GM18511 (cell line): ENCODE results near the gene FSTL4.
"Not testable (repeated sequence)": the region's sequence is repeated elsewhere in the genome, so short reads cannot be mapped to it uniquely, and the experiment has no call there.

ENCODE experiments used
- ATAC-seq: cut with Tn5 transposase; IDR thresholded peaks from one replicate; pipeline ENCODE4 v1.9.1; 2021; ENCODE audit warnings: mild to moderate bottlenecking, moderate library complexity; ENCODE audit not compliant: unreplicated experiment

Gene FSTL4

DNA sequence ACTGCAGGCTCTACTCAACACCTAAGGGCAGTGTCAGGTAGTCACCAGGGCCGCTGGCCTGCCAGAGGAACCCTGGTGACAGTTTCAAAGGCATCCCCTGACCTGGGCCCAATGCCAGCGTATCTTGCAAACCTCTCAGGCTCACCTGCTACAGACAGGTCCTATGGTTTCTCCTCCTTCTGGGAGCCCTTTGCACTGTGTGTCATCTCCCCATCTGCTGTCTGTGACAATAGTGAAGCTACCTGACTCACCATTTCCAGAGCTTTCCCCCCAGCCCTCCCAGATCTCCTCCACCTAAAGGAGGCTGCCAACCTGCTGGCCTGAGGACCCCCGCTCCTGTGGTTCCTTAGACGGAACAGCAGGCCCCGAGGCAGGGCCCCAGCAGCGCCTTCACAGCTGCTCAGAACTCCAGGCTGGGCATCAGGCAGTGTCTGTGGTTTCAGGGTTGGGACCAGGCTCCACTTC, 203.1 kb downstream of the FSTL4 start:
- no peak for ATAC-seq

DNA sequence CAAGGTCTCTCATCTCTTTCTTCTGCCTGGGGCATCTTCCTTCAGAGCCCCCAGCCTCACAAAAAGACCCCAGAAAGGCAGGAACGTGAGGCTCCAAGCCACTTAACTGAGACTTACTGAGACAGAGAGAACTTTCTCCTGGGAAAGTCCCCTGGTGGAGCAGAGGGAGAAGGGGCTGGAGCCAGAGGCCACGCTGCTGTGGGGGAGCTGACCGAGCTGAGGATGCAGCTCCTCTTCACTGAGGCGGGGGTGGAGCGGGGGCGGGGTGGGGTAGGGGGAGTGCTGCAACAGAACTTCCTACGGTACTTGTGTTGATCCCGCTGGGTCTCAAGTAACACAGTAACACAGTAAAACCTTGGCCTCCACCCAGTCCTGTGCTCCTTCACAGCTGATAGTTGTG, 204.0 kb downstream of the FSTL4 start:
- ATAC-seq = no peak

- no peak for ATAC-seq
Measured at GRCh38 chr5:133406977-133407632, 205.2 kb downstream of the FSTL4 start.

GRCh38 chr5:133406208-133406976, 205.9 kb downstream of the FSTL4 start:
- ATAC-seq = no peak

GRCh38 chr5:133405275-133406034, 206.9 kb downstream of the FSTL4 start:
- no peak for ATAC-seq

DNA sequence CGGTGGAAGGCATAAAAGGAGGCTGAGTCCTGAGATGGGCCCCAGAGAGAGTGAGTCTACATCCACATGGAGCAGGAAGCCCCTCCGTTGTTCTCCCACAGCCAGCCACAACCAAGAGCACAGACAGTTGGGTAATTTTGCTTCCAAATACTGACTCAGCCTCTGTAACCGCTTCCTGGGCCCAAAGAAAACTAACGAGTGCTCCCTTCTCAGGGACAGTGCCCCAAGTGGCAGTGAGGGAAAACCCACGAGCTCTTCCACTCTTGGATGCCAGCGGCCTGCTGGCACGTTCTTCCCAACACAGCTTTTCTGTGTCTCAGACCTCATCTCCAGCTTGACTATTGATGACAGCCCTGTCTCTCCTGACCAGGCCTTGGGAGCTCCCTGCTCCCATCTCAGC, 207.6 kb downstream of the FSTL4 start:
- no peak for ATAC-seq

- ATAC-seq = no peak
Measured at GRCh38 chr5:133403741-133404364, 208.5 kb downstream of the FSTL4 start.

- no peak for ATAC-seq
Measured at GRCh38 chr5:133402775-133403174, 209.6 kb downstream of the FSTL4 start.

DNA sequence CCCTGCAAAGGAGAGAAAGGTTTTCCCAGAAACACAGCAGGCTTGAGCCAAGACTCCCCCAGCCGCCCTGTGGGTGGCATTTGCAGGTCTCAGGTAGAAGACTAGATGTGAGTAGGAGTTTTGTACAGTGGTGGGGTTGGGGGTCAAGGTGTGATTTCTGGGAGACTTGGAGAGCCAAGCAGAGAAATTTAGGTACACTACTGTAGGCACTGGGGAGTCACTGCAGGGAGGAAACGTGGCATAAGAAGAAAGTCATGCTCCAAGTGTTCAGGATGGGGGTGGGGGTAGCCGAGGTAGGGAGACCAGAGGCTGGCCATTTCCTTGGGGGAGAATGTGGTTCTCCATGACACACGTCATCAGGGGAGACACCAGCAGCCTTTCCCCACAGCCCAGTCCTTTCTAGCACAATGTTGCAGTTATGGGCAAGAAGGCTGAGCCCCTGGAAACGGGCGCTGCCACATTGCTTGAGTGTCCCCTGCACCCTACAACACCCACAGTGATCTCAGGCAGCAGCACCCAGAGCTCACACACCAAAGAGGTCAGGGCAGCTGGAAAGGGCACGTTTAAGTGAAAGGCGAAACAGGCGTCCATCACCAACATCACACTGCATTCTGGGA, 210.5 kb downstream of the FSTL4 start:
- no peak for ATAC-seq

- no peak for ATAC-seq
Measured at GRCh38 chr5:133400831-133401351, 211.4 kb downstream of the FSTL4 start.

- no peak for ATAC-seq
Measured at GRCh38 chr5:133400120-133400519, 212.2 kb downstream of the FSTL4 start.

DNA sequence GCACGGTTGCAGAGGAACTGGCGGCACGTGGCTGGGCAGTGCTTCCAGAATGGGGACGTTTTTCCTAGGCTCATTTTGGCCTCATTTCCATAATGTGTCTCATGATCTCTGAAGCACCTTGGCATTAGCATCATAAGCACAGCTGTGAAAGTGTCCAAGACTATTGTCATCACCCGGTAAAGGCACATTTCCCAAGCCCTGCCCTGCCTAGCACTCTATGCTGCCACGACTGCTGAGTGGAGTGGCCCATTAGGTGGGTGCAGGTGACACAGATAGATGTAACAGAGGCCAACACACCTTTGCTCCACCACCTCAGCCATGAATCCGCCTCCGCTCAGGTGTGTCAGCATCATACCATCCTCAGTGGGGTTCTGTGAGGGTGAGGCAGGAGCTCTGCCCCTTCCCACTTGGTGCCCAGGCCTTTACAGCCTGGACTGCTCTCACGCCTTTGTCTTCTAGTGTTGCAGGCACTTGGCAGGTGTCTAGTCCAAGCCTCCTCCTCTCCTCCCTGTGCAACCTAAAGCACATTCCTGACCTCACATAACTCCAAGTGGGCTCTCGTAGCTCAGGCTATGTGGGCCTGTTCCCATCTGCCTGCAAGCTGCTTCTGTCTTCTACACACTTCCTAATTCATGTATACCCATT, 213.0 kb downstream of the FSTL4 start:
- ATAC-seq = no peak

GRCh38 chr5:133398646-133399101, 213.7 kb downstream of the FSTL4 start:
- peak; percentile 80 for ATAC-seq

DNA sequence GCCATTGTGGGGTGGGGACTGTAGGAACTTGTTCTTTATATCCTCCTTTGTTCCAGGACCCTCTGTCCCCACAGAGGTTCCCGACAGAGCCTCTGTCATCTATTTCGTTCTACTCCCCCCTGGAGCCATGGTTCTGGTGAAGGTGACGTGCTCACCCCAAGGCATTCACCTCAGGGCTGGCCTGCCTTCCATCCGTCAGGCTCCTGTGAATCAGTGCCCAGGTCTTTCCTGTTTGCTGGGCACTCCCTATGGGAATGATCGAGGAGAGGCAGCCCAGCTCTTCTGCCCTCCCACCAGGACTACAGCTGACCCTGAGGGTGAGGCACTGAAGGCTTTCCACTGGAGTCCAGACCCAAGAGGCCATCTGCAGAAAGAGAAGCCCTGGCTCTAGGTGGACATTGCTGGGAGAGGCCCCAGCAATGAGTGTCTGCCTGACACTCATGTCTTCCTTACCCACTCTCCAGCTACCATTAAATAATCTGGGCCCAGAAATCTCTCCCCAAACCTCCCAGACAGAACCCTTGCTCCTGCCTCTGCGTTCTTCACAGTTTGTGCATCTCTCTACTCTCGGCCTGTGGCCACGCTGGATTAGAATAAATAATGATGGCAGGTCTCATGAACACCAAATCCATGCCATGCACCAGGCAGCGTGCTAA, 214.2 kb downstream of the FSTL4 start:
- ATAC-seq = no peak

- ATAC-seq = no peak
Measured at GRCh38 chr5:133397348-133397747, 215.0 kb downstream of the FSTL4 start.

DNA sequence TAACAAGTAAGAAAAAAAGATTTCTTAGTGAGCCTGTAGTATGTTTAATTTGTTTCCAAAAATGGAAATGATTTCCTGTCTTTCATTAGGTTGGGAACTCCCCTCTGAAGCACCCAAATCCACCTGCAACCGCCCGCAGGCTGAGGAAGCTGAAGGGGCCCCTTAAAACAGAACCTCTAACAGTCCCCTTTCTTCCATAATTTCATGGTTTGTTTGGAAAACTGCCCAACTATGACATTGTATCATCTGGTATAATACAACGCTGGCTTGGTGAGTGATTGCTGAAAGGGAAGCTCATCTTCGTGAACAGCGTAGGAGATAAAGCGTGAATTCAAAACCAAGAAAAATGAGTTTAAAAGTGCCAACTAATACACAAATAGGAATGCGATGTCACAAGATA, 215.5 kb downstream of the FSTL4 start:
- ATAC-seq = no peak

- ATAC-seq = no peak
Measured at GRCh38 chr5:133396187-133396741, 216.1 kb downstream of the FSTL4 start.

DNA sequence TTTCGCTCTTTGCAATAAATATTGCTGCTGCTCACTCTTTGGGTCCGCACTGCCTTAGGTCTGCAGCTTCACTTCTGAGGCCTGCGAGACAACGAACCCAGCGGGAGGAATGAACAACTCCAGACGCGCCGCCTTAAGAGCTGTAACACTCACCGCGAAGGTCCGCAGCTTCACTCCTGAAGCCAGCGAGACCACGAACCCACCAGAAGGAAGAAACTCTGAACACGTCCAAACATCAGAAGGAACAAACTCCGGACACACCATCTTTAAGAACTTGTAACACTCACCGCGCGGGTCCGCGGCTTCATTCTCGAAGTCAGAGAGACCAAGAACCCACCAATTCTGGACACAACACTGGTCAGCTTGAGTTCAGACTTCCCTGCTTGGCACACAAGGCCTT, 217.1 kb downstream of the FSTL4 start:
- not testable (repeated sequence) for ATAC-seq

- not testable (repeated sequence) for ATAC-seq
Measured at GRCh38 chr5:133394477-133394817, 217.9 kb downstream of the FSTL4 start.
